NCI-H146 treated with DMSO at 0.1 percent for 48 hours (cell line): ENCODE results near the gene KIF1A.
"Not testable (repeated sequence)": the region's sequence is repeated elsewhere in the genome, so short reads cannot be mapped to it uniquely, and the experiment has no call there.

Experiments used
- DNase-seq: peaks from one replicate; lab custom pipeline; 2025; ENCODE audit not compliant: unreplicated experiment; lab: John Stamatoyannopoulos, UW

Gene KIF1A

DNA sequence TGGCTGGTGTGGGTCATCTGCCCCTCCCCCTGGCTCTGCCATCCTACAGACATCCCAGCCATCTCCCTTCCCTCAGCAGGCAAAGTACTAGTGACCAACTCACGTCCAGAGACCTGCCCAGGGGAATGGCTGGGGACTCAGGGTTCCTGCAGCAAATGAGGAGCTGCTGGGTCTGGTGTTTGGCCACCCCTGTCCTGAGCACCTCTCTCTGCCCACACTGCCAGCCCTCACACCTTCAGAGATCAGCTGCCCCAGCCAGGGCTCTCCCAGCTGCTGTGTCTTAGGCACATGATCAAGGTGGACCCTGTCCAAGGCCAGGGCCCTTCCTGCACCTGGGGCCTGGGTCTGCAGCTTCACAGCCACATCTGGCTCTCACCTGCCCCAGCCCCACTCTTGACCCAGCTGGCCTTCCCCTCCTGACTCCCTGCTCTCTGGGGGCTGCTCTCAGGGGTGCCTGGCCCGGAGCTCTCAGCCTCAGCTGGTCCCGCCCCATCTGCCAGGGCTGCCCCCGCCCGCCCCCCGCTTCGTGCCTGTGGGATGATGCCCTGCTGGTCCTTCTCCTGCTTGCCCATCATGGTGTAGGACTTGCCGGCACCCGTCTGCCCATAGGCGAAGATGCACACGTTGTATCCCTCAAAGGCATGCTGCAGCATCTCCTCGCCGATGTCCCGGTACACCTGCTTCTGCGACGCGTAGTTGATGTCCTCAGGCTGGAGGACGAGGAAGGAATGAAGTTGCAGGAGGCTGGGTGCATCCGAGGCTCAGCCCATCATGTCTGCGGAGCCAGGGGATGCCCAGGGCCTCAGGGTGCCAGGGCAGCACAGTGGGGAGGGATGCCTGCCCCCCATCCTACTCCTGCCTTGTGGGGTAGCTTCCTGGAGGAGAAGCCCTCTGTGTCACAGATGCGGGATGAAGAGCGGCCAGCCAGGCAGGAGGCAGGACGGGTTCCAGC lies 32.2 kb downstream of the KIF1A start:
- DNase-seq, result no peak

GRCh38 chr2:240786871-240787311 lies 33.1 kb downstream of the KIF1A start:
- no peak for DNase-seq

DNA sequence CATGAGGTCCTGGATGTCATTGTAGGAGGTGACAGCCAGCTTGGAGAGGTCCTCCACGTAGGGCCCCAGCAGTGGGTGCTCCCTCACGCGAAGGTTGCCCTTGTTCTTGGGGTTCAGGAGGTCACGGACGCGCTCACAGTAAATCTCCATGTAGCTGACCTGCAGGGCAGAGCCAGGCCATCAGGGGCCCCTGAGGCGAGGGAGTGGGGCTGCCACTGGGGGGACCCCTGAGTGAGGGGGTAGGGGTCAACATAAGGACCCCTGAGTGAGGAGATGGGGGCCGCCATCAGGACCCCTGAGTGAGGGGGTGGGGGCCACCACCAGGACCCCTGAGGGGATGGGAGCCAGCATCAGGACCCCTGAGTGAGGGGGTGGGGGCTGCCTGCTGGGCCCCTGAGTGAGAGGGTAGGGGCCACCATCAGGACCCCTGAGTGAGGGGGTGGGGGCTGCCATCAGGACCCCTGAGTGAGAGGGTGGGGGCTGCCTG lies 33.6 kb downstream of the KIF1A start:
- DNase-seq, result no peak

- DNase-seq, result no peak
Observed at GRCh38 chr2:240785424-240786335, 34.3 kb downstream of the KIF1A start.

GRCh38 chr2:240784629-240785423 lies 35.2 kb downstream of the KIF1A start:
- no peak for DNase-seq

DNA sequence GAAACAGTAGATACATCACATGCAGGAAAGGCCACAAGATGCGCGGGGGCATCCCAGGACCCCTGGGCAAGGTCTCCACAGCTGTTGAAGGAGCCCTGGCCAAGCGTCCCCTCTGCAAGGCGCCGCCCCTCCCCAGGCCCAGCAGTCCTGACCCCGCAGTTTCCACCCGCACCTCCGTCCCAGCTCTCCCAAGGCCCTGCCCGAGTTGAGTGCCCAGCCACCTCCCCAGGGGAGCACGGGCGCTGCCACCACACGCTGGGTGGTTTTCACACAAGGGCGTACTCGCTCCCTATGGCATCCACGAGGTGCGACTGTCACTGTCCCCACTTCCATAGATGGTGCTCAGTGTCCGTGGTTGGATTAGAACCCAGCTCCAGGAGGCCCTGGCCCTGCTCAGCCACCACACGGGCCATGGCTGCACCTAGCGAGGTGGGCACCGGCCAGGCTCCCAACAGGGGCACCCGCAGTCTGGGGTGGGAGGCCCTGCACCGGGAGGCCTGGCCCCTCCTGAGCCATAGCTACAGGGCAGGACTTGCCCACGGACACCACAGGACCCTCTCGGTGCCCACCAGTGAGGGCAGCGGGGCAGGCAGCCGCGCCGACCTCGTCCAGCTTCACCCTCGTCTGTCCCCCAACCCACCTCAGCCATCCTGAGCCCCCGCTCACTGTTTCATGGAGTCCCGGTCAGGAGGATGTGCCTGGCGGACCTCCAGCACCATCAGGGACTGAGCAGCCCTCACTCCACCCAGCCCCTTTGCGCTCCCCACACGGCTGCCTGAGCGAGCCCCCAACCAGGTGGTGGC lies 36.0 kb downstream of the KIF1A start:
- no peak for DNase-seq

DNA sequence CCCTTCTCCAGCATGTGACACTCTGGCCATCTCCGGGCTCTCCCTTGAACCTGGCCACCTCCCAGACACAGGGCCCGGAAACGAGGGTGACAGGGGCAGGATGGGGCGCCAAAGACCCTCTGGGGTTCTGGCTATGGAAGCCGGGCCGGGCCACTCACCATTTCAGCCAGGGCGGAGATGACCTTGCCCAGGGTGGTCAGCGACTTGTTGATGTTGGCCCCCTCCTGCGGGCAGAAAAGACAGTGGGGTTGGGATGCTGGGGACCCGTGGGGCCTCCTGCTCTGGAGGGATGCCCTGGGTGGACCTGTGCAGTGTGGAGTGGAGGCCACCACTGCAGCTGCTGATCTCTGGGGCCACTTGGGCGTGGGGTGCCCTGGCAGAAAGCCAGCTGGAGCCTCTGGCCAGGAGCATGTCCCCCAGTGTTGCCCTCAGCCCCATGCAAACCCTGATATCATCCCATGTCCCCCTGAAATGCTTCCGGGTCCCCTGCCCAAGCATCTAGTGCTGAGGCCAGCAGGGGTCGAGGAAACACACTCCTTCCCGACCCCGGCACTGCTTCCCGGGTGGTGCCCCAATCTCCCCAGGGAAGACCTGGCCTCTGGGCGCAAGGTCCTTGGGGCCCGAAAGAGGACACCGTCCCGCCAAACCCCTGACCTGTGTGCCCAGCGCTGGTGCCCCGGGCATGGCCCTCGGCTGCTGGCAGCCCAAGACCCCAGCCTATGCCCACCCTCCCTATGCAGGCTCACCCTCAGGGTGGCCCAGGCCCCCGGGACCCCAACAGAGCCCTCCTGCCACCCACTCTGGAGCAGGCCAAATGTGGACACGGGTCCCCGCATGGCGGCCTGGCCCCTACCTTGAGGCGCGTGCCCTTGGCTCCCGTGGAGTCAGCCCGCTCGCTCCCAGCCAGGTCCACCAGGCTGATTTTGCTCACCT lies 36.9 kb downstream of the KIF1A start:
- no peak for DNase-seq

- DNase-seq, result no peak
Observed at GRCh38 chr2:240782221-240782885, 37.7 kb downstream of the KIF1A start.

DNA sequence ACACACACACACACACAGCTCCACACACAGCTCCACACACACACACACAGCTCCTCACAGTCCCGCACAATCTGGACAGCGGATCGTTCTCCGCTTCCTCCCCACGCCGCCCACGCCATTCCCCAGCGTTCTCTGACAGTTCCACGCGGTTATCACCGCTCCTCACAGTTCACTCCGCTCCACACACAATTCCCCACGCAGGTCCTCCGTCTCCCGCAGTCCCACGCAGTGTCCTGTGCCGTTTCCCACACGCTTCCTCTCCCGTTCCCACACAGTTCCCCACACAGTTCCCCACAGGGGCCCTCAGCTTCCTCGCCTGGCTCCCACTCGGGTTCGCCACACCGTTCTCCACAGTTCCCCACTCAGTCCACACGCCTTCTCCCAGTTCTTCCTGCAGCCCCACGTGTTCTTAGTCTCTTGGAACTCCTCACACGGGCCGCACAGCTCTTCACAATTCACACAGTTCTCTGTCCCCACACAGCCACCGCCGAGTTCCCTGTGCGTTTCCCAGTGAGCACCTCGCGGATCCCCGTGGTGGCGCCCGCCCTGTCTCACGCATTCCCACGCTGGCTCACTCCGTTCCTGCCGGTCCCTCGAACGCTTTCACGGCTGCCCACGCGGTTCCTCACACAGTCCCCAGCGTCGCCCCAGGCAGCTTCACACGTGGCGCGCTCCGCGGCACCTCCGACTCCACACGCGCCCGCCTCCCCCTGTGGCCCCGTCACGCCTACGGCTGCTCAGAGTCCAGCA lies 38.4 kb downstream of the KIF1A start:
- DNase-seq, result no peak

GRCh38 chr2:240780023-240780700 lies 39.9 kb downstream of the KIF1A start:
- DNase-seq, result no peak

GRCh38 chr2:240779250-240779832 lies 40.7 kb downstream of the KIF1A start:
- DNase-seq, result not testable (repeated sequence)

- DNase-seq, result no peak
Observed at GRCh38 chr2:240778426-240778825, 41.6 kb downstream of the KIF1A start.

- DNase-seq, result no peak
Observed at GRCh38 chr2:240777456-240778212, 42.4 kb downstream of the KIF1A start.

- no peak for DNase-seq
Observed at GRCh38 chr2:240775905-240776304, 44.1 kb downstream of the KIF1A start.

- no peak for DNase-seq
Observed at GRCh38 chr2:240774856-240775255, 45.2 kb downstream of the KIF1A start.

DNA sequence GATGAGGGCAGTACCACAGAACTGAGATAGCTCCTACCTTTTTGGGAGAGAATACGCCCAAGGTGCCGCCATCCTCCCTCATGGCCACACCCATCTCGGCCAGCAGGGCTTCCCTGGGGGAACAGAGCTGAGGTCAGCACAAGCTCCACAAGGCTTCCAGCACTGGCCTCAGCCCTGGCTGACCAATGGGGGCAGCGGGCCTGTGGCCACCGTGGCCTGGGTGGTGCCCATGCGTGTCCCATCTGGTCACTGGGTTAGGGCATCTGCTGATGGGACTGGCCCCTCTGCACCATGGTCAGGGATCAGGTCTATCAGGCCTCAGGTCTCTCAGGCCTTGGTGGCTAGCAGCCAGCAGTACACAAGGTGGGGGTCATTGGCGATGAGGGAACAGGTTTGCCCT lies 50.9 kb downstream of the KIF1A start:
- no peak for DNase-seq
